SK-N-SH (cell line): ENCODE measurements around the gene HVCN1. TPM values are rescaled to one million over a fixed set of nuclear protein-coding genes. Genes with fewer than 3 reads are reported as not detected.

Experiments
- FOXJ3 ChIP-seq: sonication (generic); formaldehyde crosslinking; IDR thresholded peaks from 2 replicates; pipeline ENCODE4 v1.5.1; 2020; ENCODE audit warnings: mild to moderate bottlenecking, missing genetic modification reagents
- GATA2 ChIP-seq: sonication (generic); formaldehyde crosslinking; IDR thresholded peaks from 2 replicates; pipeline ENCODE4 v1.5.0; 2020; ENCODE audit warnings: mild to moderate bottlenecking, missing genetic modification reagents
- MEF2A ChIP-seq: IDR thresholded peaks from 2 replicates; pipeline ENCODE4 v1.4.0; 2012; ENCODE audit warnings: low read depth, borderline replicate concordance
- NRF1 ChIP-seq: IDR thresholded peaks from 2 replicates; pipeline ENCODE4 v1.6.1; 2012; ENCODE audit warnings: low read depth, mild to moderate bottlenecking, low read length
- POLR2AphosphoS5 ChIP-seq: IDR thresholded peaks from 2 replicates; pipeline ENCODE4 v1.6.1; 2012; ENCODE audit warnings: low read depth, low read length
- SIN3A ChIP-seq: IDR thresholded peaks from 2 replicates; pipeline ENCODE4 v1.6.1; 2012; ENCODE audit warnings: low read depth, mild to moderate bottlenecking, low read length, moderate library complexity, borderline replicate concordance
- TCF12 ChIP-seq: IDR thresholded peaks from 2 replicates; pipeline ENCODE4 v1.4.0; 2012
- YY1 ChIP-seq: IDR thresholded peaks from 2 replicates; pipeline ENCODE4 v1.4.0; 2012; ENCODE audit warnings: low read depth, mild to moderate bottlenecking
- polyA plus RNA-seq, 3 experiments: library from polyadenylated mRNA; depleted of rRNA; stranded (reverse); fragments of >200 nt; gene quantifications; 2 replicates each; pipeline ENCODE4 v1.2.3, GENCODE V29; 2012
- small RNA-seq, 7 experiments: library from RNA; depleted of rRNA; stranded (forward); fragments of <200 nt; gene quantifications; one replicate each; pipeline ENCODE3, GENCODE V24; 2012
- TF ChIP-seq, protein P1 (sequence below): fragments of 200-600 bp; sonication (generic); IDR thresholded peaks from 2 replicates; pipeline ENCODE4 v1.6.1; 2017; ENCODE audit warnings: antibody characterized with exemption, mild to moderate bottlenecking, moderate library complexity

Gene HVCN1
- polyA plus RNA-seq, 1 of the 3 experiments (the other 2 are of a cell fraction), result 0.03 TPM

DNA sequence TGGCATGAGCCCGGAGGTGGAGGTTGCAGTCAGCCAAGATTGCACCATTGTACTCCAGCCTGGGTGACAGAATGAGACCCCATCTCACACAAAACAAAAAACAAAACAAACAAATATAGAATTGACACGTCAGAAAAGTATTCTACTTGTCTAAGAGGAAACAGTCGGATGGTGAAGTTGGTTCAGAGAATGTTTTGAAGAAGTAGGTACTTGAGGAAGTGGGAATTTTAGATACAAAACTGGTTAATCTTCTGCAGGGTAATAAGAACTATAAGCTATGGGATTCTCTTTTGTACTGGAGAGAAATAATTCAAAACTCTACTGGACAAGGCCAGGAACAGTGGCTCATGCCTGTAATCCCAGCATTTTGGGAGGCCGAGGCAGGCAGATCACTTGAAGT lies 89.6 kb downstream of the HVCN1 start (continued):
- no peak for TF ChIP-seq POLR2AphosphoS5
- TF ChIP-seq GATA2 (CRISPR knock-in tag), result no peak
- TF ChIP-seq TCF12, result no peak
- TF ChIP-seq, protein P1, sequence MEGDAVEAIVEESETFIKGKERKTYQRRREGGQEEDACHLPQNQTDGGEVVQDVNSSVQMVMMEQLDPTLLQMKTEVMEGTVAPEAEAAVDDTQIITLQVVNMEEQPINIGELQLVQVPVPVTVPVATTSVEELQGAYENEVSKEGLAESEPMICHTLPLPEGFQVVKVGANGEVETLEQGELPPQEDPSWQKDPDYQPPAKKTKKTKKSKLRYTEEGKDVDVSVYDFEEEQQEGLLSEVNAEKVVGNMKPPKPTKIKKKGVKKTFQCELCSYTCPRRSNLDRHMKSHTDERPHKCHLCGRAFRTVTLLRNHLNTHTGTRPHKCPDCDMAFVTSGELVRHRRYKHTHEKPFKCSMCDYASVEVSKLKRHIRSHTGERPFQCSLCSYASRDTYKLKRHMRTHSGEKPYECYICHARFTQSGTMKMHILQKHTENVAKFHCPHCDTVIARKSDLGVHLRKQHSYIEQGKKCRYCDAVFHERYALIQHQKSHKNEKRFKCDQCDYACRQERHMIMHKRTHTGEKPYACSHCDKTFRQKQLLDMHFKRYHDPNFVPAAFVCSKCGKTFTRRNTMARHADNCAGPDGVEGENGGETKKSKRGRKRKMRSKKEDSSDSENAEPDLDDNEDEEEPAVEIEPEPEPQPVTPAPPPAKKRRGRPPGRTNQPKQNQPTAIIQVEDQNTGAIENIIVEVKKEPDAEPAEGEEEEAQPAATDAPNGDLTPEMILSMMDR, result no peak
- no peak for TF ChIP-seq MEF2A
- no peak for TF ChIP-seq SIN3A
- no peak for TF ChIP-seq NRF1
- no peak for TF ChIP-seq YY1
- TF ChIP-seq FOXJ3 (CRISPR knock-in tag), result no peak

Small RNA genes within 50 kb of the gene (small RNA-seq; reads per million reads assigned to genes)
- 0 reads per million in 7 experiments for gene RN7SL387P

Other genes starting within 250 kb of the HVCN1 start
- gene ARPC3, start 238.8 kb downstream of the HVCN1 start, polyA plus RNA-seq (2012; rRNA removed), result 50.5 and 74.7 TPM in 2 replicates
- 21.6 and 22.5 TPM in 2 replicates for gene GPN3, start 220.9 kb downstream of the HVCN1 start, polyA plus RNA-seq (2012; rRNA removed)
- gene FAM216A, start 220.3 kb downstream of the HVCN1 start, polyA plus RNA-seq (2012; rRNA removed), result 29.8 and 33.1 TPM in 2 replicates
- gene VPS29, start 187.0 kb downstream of the HVCN1 start, polyA plus RNA-seq (2012; rRNA removed), result 110 and 131 TPM in 2 replicates
- gene RAD9B, start 186.8 kb downstream of the HVCN1 start, polyA plus RNA-seq (2012; rRNA removed), result 0.15 and 0.20 TPM in 2 replicates
- 9.6 and 14.0 TPM in 2 replicates for gene PPTC7, start 105.8 kb downstream of the HVCN1 start, polyA plus RNA-seq (2012; rRNA removed)
- gene TCTN1, start 75.0 kb downstream of the HVCN1 start, polyA plus RNA-seq (2012; rRNA removed), result 40.2 and 43.2 TPM in 2 replicates
- 62.0 and 74.3 TPM in 2 replicates for gene PPP1CC, start 53.8 kb upstream of the HVCN1 start, polyA plus RNA-seq (2012; rRNA removed)
- not detected in 2 replicates for gene CCDC63, start 157.9 kb upstream of the HVCN1 start, polyA plus RNA-seq (2012; rRNA removed)
- not detected in 2 replicates for gene MYL2, start 231.5 kb upstream of the HVCN1 start, polyA plus RNA-seq (2012; rRNA removed)